Activated T-cell treated with anti-CD3 and anti-CD28 coated beads, Interleukin-2, amount 50 U/mL, for 24 hours (primary cell): ENCODE results near the gene DNAH17.

Source experiments
- DNase-seq: peaks from one replicate; pipeline ENCODE4 v3.0.0-alpha.2; 2020
- H3K27ac Mint-ChIP-seq: 2 replicates; pipeline ENCODE4 v1.8.0; 2020; ENCODE audit warnings: mild to moderate bottlenecking, mixed read lengths
- H3K27me3 Mint-ChIP-seq: 2 replicates; pipeline ENCODE4 v1.8.0; 2020; ENCODE audit warnings: mixed read lengths
- H3K36me3 Mint-ChIP-seq: 2 replicates; pipeline ENCODE4 v1.8.0; 2020; ENCODE audit warnings: low read depth, mixed read lengths
- H3K4me1 Mint-ChIP-seq: 2 replicates; pipeline ENCODE4 v1.8.0; 2020; ENCODE audit warnings: low read depth, mixed read lengths
- H3K4me3 Mint-ChIP-seq: 2 replicates; pipeline ENCODE4 v1.8.0; 2020; ENCODE audit warnings: mild to moderate bottlenecking, moderate library complexity, mixed read lengths
- H3K9me3 Mint-ChIP-seq: 2 replicates; pipeline ENCODE4 v1.8.0; 2020; ENCODE audit warnings: mixed read lengths

The DNAH17 gene

DNA sequence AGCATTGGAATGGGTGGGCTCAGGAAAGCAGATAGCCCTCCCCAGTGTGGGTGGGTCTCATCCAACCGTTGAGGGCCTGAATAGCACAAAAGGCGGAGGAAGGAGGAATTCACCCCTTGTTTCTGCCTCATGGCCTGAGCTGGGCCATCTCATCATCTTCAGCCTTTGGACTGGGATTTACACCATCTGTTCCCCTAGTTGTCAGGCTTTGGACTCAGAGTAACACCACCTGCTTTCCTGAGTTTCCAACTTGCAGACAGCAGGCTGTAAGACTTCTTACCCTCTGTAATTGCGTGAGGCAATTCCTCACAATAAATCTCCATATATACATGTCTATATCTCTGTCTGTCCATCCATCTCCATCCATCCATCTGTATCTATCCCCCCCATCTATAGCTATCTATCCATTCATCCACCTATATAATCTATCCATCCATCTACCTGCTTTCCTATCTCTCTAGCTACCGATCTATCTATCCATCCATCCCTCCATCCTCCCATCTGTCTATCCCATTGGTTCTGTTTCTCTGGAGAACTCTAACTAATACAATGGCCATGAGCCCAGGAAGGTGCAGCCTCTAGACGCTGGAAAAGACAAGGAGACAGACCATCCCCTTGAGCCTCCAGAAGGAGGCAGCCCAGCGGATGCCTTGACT is 21.3 kb downstream of the DNAH17 start:
- Mint-ChIP-seq H3K4me3 (no peak overlapping the region), H3K9me3 (no peaks in the 10 kb centered on the region), H3K36me3 (no peaks in the 10 kb centered on the region), H3K27ac (no peak overlapping the region), H3K4me1 (no peaks in the 10 kb centered on the region), H3K27me3 (no peaks in the 10 kb centered on the region)
- no peak for DNase-seq

DNA sequence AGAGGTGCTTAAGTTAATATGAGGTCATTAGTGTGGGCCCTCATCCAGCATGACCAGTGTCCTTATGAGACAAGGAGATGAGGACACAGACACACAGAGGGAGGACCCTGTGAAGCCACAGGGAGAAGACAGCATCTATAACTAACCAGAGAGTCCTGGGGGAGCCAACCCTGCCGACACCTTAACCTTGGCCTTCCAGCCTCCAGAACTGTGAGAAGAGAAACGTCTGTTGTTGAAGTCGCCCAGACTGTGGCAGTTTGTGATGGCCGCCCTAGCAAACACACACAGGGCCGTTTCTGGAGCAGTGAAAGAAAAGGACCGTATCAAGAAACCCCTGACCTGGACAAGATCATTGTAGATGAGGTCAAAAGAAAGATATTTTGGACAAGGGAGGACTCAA is 26.7 kb downstream of the DNAH17 start:
- DNase-seq, result no peak
- no peak overlapping the region for H3K4me3 Mint-ChIP-seq
- H3K27me3 Mint-ChIP-seq, result no peaks in the 10 kb centered on the region
- no peaks in the 10 kb centered on the region for H3K4me1 Mint-ChIP-seq
- H3K27ac Mint-ChIP-seq, result no peak overlapping the region
- no peaks in the 10 kb centered on the region for H3K9me3 Mint-ChIP-seq
- H3K36me3 Mint-ChIP-seq, result no peaks in the 10 kb centered on the region

DNA sequence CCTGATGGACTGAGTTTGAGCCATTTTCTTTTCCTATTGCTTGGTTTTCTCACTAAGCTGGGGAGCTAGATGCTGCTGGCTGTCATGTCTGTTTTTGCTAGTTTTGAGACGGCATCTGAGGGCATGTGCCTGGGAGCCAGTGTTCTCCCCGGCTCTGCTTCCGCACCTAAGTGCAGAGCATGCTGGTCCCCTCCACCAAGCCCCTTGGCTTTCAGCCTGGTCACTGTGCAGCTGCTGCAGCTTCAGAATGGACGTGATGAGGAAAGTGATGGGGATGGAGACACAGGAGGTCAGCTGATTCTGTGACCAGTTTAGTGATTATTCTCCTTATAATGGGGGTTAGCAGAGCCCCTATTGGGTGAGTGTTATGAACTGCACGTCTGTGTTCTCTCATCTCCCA is 28.5 kb downstream of the DNAH17 start:
- Mint-ChIP-seq H3K27me3 (no peaks in the 10 kb centered on the region), H3K4me1 (no peaks in the 10 kb centered on the region), H3K36me3 (no peaks in the 10 kb centered on the region), H3K9me3 (no peaks in the 10 kb centered on the region), H3K27ac (no peak overlapping the region), H3K4me3 (no peak overlapping the region)
- DNase-seq, result no peak

- H3K9me3 Mint-ChIP-seq, result no peaks in the 10 kb centered on the region
- H3K36me3 Mint-ChIP-seq, result no peaks in the 10 kb centered on the region
- H3K27ac Mint-ChIP-seq, result no peak overlapping the region
- H3K4me3 Mint-ChIP-seq, result no peak overlapping the region
- DNase-seq, result no peak
- H3K4me1 Mint-ChIP-seq, result no peaks in the 10 kb centered on the region
- H3K27me3 Mint-ChIP-seq, result no peaks in the 10 kb centered on the region
Measured at GRCh38 chr17:78547035-78547434, 30.2 kb downstream of the DNAH17 start.

DNA sequence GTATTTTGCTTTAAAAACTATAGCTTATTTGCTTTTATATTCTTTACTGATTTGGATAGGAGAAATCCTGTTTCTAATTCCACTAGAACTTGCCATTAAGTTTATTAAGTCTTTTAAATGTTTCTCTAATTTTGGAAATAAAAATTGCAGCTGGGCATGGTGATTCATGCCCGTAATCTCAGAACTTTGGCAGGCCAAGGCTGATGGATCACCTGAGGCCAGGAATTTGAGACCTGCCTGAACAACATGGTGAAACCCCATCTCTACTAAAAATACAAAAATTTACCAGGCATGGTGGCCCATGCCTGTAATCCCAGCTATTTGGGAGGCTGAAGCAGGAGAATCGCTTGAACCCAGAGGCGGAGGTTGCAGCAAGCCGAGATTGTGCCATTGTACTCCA is 30.7 kb downstream of the DNAH17 start:
- no peaks in the 10 kb centered on the region for H3K27me3 Mint-ChIP-seq
- no peaks in the 10 kb centered on the region for H3K36me3 Mint-ChIP-seq
- H3K4me1 Mint-ChIP-seq, result no peaks in the 10 kb centered on the region
- DNase-seq, result no peak
- H3K27ac Mint-ChIP-seq, result no peak overlapping the region
- no peaks in the 10 kb centered on the region for H3K9me3 Mint-ChIP-seq
- no peak overlapping the region for H3K4me3 Mint-ChIP-seq

GRCh38 chr17:78544881-78545755 is 32.1 kb downstream of the DNAH17 start:
- no peak overlapping the region for H3K4me3 Mint-ChIP-seq
- no peaks in the 10 kb centered on the region for H3K4me1 Mint-ChIP-seq
- no peaks in the 10 kb centered on the region for H3K9me3 Mint-ChIP-seq
- no peak for DNase-seq
- H3K27me3 Mint-ChIP-seq, result no peaks in the 10 kb centered on the region
- no peak overlapping the region for H3K27ac Mint-ChIP-seq
- no peaks in the 10 kb centered on the region for H3K36me3 Mint-ChIP-seq

DNA sequence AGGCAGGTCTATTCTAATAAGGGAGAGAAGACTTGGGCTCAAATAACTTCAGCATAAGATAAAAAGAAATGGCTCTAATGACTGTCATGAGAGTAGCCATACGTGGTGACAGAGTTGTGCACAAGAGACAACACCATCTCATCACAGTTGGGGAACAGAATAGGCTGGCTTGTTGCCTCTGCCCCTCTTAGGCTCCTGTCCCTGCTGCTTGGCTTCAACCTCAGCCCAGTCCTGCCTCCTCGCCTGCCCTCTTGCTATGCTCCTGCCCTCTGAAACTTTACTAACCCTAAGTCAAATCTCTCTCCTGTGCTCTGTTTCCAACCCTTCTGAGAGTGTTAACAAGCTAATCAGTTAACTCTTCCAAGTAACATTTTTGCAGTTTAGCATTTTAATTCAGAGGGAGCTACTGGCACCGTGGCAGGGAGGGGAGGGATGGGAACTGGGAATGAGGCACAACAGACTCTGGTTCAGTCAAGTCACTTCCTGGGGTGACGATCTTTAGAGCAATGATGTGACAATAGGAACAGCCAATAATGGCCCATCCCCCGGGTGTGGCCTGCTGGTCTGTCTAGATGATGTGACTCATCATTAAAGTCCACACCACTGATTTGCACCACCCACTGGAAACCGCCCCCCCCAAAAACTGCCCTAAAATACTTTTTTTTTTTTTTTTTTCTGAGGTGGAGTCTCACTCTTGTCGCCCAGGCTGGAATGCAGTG is 35.5 kb downstream of the DNAH17 start:
- Mint-ChIP-seq H3K9me3 (no peaks in the 10 kb centered on the region), H3K4me1 (peaks cover 4% of the 10 kb centered on the region), H3K4me3 (no peak overlapping the region), H3K36me3 (no peaks in the 10 kb centered on the region), H3K27ac (peak overlapping the region; percentile 1), H3K27me3 (no peaks in the 10 kb centered on the region)
- no peak for DNase-seq

DNA sequence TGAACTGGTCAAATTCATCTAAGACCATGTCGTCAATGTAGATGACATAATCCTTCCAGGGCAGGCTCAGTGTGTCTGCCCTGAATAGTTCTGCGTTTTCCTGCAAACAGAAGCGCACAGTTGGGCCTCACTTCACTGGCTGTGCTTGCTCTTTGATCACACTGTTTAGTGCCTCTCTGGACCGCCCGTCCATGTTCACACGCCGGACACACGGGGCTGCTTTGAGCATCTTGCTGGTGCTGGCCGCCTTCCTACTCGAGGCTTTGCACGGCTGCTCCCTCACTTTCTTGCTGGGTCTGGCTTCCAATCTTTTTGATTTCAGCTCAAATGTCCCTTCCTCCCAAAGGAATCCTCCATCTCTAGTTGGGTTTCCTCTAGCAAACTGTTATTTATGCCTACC is 37.4 kb downstream of the DNAH17 start:
- Mint-ChIP-seq H3K4me1 (peaks cover 16% of the 10 kb centered on the region), H3K4me3 (no peak overlapping the region), H3K27ac (no peak overlapping the region), H3K27me3 (no peaks in the 10 kb centered on the region), H3K36me3 (no peaks in the 10 kb centered on the region), H3K9me3 (no peaks in the 10 kb centered on the region)
- DNase-seq, result no peak

DNA sequence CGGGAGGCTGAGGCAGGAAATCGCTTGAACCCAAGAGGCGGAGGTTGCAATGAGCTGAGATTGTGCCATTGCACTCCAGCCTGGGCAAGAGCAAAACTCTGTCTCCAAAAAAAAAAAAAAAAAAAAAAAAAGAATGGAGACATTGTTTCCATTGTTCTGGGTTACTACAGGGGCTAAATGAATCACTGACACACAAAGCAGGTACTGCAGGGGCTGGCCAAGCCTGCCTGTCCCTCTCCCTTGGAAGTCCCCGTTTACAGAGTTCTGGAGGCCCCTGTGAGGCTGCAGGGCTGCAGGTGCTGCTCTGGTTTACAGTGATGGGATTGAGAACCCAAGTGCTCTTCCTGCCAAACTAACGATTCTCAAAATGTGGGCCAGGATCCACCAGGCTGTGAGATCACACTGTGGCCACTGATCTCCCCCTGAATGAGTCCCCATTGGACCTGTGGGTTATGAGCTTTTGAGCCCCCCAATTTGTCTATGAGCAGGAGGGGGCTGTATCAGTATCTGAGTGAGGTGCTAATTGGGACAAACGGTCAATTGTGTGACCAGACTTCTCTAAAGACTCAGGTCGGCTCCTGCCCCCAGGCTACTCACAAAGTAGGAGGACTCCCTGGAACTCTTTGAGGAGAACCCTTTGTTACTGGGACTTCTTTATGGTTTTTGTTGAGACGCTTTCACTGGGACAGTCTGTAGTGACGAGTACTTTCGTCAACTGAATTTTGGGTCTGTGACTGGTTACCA is 39.0 kb downstream of the DNAH17 start:
- DNase-seq, result no peak
- Mint-ChIP-seq H3K36me3 (no peaks in the 10 kb centered on the region), H3K4me3 (no peak overlapping the region), H3K27ac (no peak overlapping the region), H3K9me3 (no peaks in the 10 kb centered on the region), H3K27me3 (no peaks in the 10 kb centered on the region), H3K4me1 (peaks cover 22% of the 10 kb centered on the region)

DNA sequence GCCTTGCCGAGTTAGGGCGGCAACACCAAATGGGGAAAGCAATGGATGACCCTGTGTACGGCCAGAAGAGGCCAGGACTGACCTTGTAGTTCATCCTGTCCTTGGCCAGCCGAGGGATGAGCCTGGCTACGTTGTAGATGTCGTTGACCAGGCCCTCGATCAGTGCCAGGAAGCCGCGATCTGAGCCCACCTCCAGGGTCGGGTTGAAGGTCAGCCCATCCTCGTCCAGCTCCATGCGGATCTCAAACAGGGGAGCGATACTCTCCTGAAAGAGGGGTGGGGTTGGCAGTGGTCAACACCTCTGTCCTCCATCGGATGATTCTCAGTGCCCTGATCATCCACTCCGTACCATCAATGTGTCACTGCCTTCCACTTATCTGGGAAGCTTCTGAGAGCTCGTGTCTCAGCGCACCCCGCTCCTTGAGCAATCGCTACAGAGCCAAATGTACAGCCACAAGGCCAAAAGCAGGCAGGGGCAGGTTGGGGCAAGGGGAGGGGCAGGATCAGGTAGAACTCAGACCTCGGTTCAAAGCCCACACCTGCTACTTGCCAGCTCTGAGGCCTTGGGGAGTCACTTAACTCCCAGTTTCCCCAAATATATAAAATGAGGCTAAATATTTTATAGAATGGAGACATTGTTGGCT is 39.9 kb downstream of the DNAH17 start:
- no peaks in the 10 kb centered on the region for H3K9me3 Mint-ChIP-seq
- no peak for DNase-seq
- H3K27ac Mint-ChIP-seq, result no peak overlapping the region
- no peaks in the 10 kb centered on the region for H3K36me3 Mint-ChIP-seq
- no peaks in the 10 kb centered on the region for H3K27me3 Mint-ChIP-seq
- no peak overlapping the region for H3K4me3 Mint-ChIP-seq
- H3K4me1 Mint-ChIP-seq, result peaks cover 28% of the 10 kb centered on the region

- no peak for DNase-seq
- peak overlapping the region; percentile 38 for H3K27ac Mint-ChIP-seq
- H3K4me1 Mint-ChIP-seq, result peaks cover 28% of the 10 kb centered on the region
- H3K36me3 Mint-ChIP-seq, result no peaks in the 10 kb centered on the region
- no peaks in the 10 kb centered on the region for H3K9me3 Mint-ChIP-seq
- no peak overlapping the region for H3K4me3 Mint-ChIP-seq
- no peaks in the 10 kb centered on the region for H3K27me3 Mint-ChIP-seq
Measured at GRCh38 chr17:78535273-78536197, 41.7 kb downstream of the DNAH17 start.

DNA sequence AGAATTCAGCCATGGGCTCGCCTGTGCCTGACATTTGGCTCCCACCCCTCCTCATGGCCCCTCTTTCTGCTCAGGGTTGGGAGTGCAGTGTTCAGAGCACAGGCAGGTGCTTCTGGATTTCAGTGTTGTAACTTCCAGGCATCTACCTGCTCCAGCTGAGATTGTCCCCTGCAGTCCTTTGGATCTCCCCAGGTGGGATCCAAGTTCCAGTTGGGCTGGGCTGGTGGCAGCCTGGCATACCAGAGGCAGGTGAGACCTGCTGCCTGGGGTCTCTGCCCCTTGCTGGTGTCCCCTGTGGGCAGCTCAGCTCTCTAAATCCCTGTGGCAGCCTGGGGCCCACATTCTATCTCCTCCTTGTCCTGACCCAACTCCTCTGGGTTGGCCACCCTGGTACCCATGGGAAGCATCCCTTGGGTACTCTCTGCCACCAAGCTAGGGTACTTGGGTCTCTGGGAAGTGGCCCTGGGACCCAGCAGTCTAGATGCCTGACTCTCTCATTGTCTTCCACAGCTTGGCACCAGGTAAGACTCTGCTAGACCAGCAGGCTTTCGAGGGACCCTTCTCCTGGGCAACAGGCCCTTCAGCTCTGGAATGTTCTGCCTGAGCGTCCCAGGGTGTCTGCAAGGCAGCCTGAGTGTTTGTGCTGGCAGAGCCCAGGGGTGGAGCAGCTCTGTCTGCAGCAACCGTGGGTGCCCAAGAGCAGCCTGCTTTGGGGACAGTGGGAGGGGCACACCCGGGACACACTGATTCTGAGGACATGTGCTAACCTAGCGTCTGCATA is 42.5 kb downstream of the DNAH17 start:
- H3K36me3 Mint-ChIP-seq, result no peaks in the 10 kb centered on the region
- H3K9me3 Mint-ChIP-seq, result no peaks in the 10 kb centered on the region
- DNase-seq, result no peak
- H3K27ac Mint-ChIP-seq, result no peak overlapping the region
- no peak overlapping the region for H3K4me3 Mint-ChIP-seq
- peaks cover 28% of the 10 kb centered on the region for H3K4me1 Mint-ChIP-seq
- no peaks in the 10 kb centered on the region for H3K27me3 Mint-ChIP-seq
